HEK293 (cell line): ENCODE results near the gene AK9.

Experiments used
- CTCF ChIA-PET: fragments of 350-600 bp; formaldehyde crosslinking; extraction: SDS; loops from one replicate; lab custom pipeline; 2021; ENCODE audit warnings: antibody characterized with exemption; lab: Yijun Ruan, JAX
- POLR2A ChIA-PET: fragments of 300-600 bp; formaldehyde crosslinking; extraction: SDS; loops from one replicate; lab custom pipeline; 2020; ENCODE audit warnings: antibody characterized with exemption, inconsistent platforms; lab: Yijun Ruan, JAX
- H3K27ac ChIP-seq: fragments of 200-500 bp; sonication (Bioruptor generic); 2 replicates; pipeline ENCODE4 v1.5.1; 2014; ENCODE audit warnings: low read depth, low read length, control low read depth, inconsistent platforms; ENCODE audit errors: extremely low read depth
- H3K36me3 ChIP-seq, 2 experiments: fragments of 200-500 bp in 1 of 2; sonication (Bioruptor generic) in 1 of 2; 1 replicate in 1 of 2; 2 replicates in 1 of 2; pipeline ENCODE4 v1.5.1; 2014 to 2017; ENCODE audit warnings: inconsistent platforms in 2 of 2, low read length in 2 of 2; ENCODE audit not compliant: control insufficient read depth in 2 of 2, insufficient read depth in 1 of 2
- H3K4me1 ChIP-seq: fragments of 200-500 bp; sonication (Bioruptor generic); 2 replicates; pipeline ENCODE4 v1.5.1; 2014; ENCODE audit warnings: mild to moderate bottlenecking, low read length, inconsistent platforms; ENCODE audit not compliant: control insufficient read depth, insufficient read depth
- H3K4me3 ChIP-seq: 2 replicates; pipeline ENCODE4 v1.5.1; 2011; ENCODE audit warnings: low read depth, mild to moderate bottlenecking, control low read depth, low read length, moderate library complexity
- H3K9me3 ChIP-seq: fragments of 200-500 bp; sonication (Bioruptor generic); 2 replicates; pipeline ENCODE4 v1.5.1; 2014; ENCODE audit warnings: low read depth, low read length, inconsistent platforms; ENCODE audit not compliant: control insufficient read depth, insufficient read depth
- CTCF ChIP-seq: fragments of 450-650 bp; formaldehyde crosslinking; IDR thresholded peaks from 2 replicates; pipeline ENCODE4 v1.5.1; 2016; ENCODE audit warnings: missing biosample characterization, missing genetic modification characterization
- ELK4 ChIP-seq: IDR thresholded peaks from 2 replicates; pipeline ENCODE4 v1.6.1; 2011; ENCODE audit warnings: mild to moderate bottlenecking, low read depth, low read length, borderline replicate concordance
- MYNN ChIP-seq: fragments of 450-650 bp; formaldehyde crosslinking; IDR thresholded peaks from 2 replicates; pipeline ENCODE4 v1.5.1; 2016; ENCODE audit warnings: missing biosample characterization, missing genetic modification characterization, borderline replicate concordance
- SCRT2 ChIP-seq: fragments of 450-650 bp; formaldehyde crosslinking; IDR thresholded peaks from 2 replicates; pipeline ENCODE4 v1.5.1; 2016; ENCODE audit warnings: missing biosample characterization, missing genetic modification characterization
- ZBTB8A ChIP-seq: fragments of 450-650 bp; formaldehyde crosslinking; IDR thresholded peaks from 2 replicates; pipeline ENCODE4 v1.5.1; 2016; ENCODE audit warnings: missing biosample characterization, missing genetic modification characterization
- ZFHX2 ChIP-seq: fragments of 450-650 bp; formaldehyde crosslinking; conservative IDR thresholded peaks from 2 replicates; pipeline ENCODE4 v1.5.1; 2016; ENCODE audit warnings: missing biosample characterization, missing genetic modification characterization
- ZFP37 ChIP-seq: fragments of 450-650 bp; formaldehyde crosslinking; IDR thresholded peaks from 2 replicates; pipeline ENCODE4 v1.5.1; 2016; ENCODE audit warnings: missing biosample characterization, missing genetic modification characterization
- ZNF138 ChIP-seq: fragments of 450-650 bp; formaldehyde crosslinking; IDR thresholded peaks from 2 replicates; pipeline ENCODE4 v1.5.1; 2016; ENCODE audit warnings: missing biosample characterization, missing genetic modification characterization, borderline replicate concordance
- ZNF19 ChIP-seq: fragments of 450-650 bp; formaldehyde crosslinking; IDR thresholded peaks from 2 replicates; pipeline ENCODE4; 2016; ENCODE audit warnings: missing biosample characterization, missing genetic modification characterization, low read depth
- ZNF23 ChIP-seq: fragments of 450-650 bp; formaldehyde crosslinking; IDR thresholded peaks from 2 replicates; pipeline ENCODE4 v1.5.1; 2016; ENCODE audit warnings: missing biosample characterization, missing genetic modification characterization, borderline replicate concordance
- ZNF362 ChIP-seq: fragments of 450-650 bp; formaldehyde crosslinking; IDR thresholded peaks from 2 replicates; pipeline ENCODE4 v1.5.1; 2016; ENCODE audit warnings: missing biosample characterization, missing genetic modification characterization
- ZNF48 ChIP-seq: fragments of 450-650 bp; formaldehyde crosslinking; IDR thresholded peaks from 2 replicates; pipeline ENCODE4 v1.5.1; 2016; ENCODE audit warnings: missing biosample characterization, missing genetic modification characterization
- ZNF488 ChIP-seq: fragments of 450-650 bp; formaldehyde crosslinking; IDR thresholded peaks from 2 replicates; pipeline ENCODE4 v1.5.1; 2016; ENCODE audit warnings: missing biosample characterization, missing genetic modification characterization
- ZNF514 ChIP-seq: fragments of 450-650 bp; formaldehyde crosslinking; IDR thresholded peaks from 2 replicates; pipeline ENCODE4 v1.5.1; 2016; ENCODE audit warnings: missing biosample characterization, missing genetic modification characterization
- ZNF548 ChIP-seq: fragments of 450-650 bp; formaldehyde crosslinking; IDR thresholded peaks from 2 replicates; pipeline ENCODE4 v1.5.1; 2016; ENCODE audit warnings: missing biosample characterization, missing genetic modification characterization
- ZNF629 ChIP-seq: fragments of 450-650 bp; formaldehyde crosslinking; IDR thresholded peaks from 2 replicates; pipeline ENCODE4 v1.5.1; 2017; ENCODE audit warnings: missing biosample characterization, missing genetic modification characterization
- ZNF639 ChIP-seq: fragments of 450-650 bp; formaldehyde crosslinking; IDR thresholded peaks from 2 replicates; pipeline ENCODE4 v1.5.1; 2016; ENCODE audit warnings: missing biosample characterization, missing genetic modification characterization
- ZNF664 ChIP-seq: fragments of 450-650 bp; formaldehyde crosslinking; IDR thresholded peaks from 2 replicates; pipeline ENCODE4 v1.5.1; 2016; ENCODE audit warnings: missing biosample characterization, missing genetic modification characterization
- ZNF692 ChIP-seq: fragments of 450-650 bp; formaldehyde crosslinking; IDR thresholded peaks from 2 replicates; pipeline ENCODE4 v1.5.1; 2016; ENCODE audit warnings: missing biosample characterization, missing genetic modification characterization
- ZSCAN23 ChIP-seq: fragments of 450-650 bp; formaldehyde crosslinking; IDR thresholded peaks from 2 replicates; pipeline ENCODE4 v1.5.1; 2016; ENCODE audit warnings: missing biosample characterization, missing genetic modification characterization

Gene AK9

GRCh38 chr6:109738667-109739066, 47.7 kb upstream of the AK9 start:
- Histone ChIP-seq H3K9me3 (no peaks in the 10 kb centered on the region), H3K36me3 (peaks cover 0 to 33% of the 10 kb centered on the region in 2 experiments; a peak in 1 of 3 replicates), H3K4me3 (no peak overlapping the region)
- TF ChIP-seq ZNF639 (tag by site-specific recombination) (no peak), SCRT2 (no peak), MYNN (tag by site-specific recombination) (no peak), ZFHX2 (tag by site-specific recombination) (no peak), CTCF (tag by site-specific recombination) (no peak), ELK4 (no peak), ZBTB8A (tag by site-specific recombination) (no peak), ZNF23 (tag by site-specific recombination) (no peak), ZSCAN23 (tag by site-specific recombination) (no peak), ZNF664 (no peak), ZNF629 (tag by site-specific recombination) (no peak), ZNF692 (tag by site-specific recombination) (no peak), ZNF362 (tag by site-specific recombination) (no peak), ZFP37 (no peak), ZNF514 (tag by site-specific recombination) (no peak), ZNF548 (tag by site-specific recombination) (no peak), ZNF48 (tag by site-specific recombination) (no peak), ZNF488 (no peak), ZNF19 (no peak)
- TF ChIP-seq, all 188 proteins: peak for 0
- Histone ChIP-seq H3K4me1 (no peaks in the 10 kb centered on the region), H3K27ac (no peak overlapping the region)
- CTCF ChIA-PET, result no interaction called here
- POLR2A ChIA-PET, result no interaction called here

- POLR2A ChIA-PET, result no interaction called here
- CTCF ChIA-PET, result interaction anchor here (0.7 kb wide), 1 partner anchor 47 kb away, joined by 4 read pairs; no protein-coding TSS in a partner anchor
- no peak for TF ChIP-seq ZNF138 (tag by site-specific recombination)
These were observed 47.3 kb upstream of the AK9 start for GRCh38 chr6:109738255-109738654.

More at GRCh38 chr6:109738255-109738654, 47.3 kb upstream of the AK9 start:
- Histone ChIP-seq H3K27ac (no peak overlapping the region), H3K36me3 (peaks cover 0 to 30% of the 10 kb centered on the region in 2 experiments; a peak in 1 of 3 replicates), H3K4me1 (no peaks in the 10 kb centered on the region), H3K4me3 (no peak overlapping the region), H3K9me3 (no peaks in the 10 kb centered on the region)
